OCI-LY3 (cell line): ENCODE results near the gene SNRPD2.

Experiments
- CTCF ChIP-seq: fragments of 200-600, 300-600 bp; sonication (generic); IDR thresholded peaks from 2 replicates; pipeline ENCODE4 v1.5.1; 2014; ENCODE audit warnings: antibody characterized with exemption, low read length, low read depth
- EZH2phosphoT487 ChIP-seq: fragments of 200-600 bp; shearing (Covaris generic); IDR thresholded peaks from 2 replicates; pipeline ENCODE4 v1.6.1; 2018; ENCODE audit warnings: antibody characterized with exemption, mixed run types, low read depth

GRCh38 chr19:45733160-45733810 lies 41.5 kb upstream of the SNRPD2 start, which contains the start of gene MEIOSIN:
- TF ChIP-seq CTCF, result no peak
- TF ChIP-seq EZH2phosphoT487, result no peak
